Measurements from ENCODE around the gene COL10A1.

GRCh38 chr6:116175344-116175743 lies 49.4 kb upstream of the COL10A1 start:
- no peak for TF ChIP-seq POLR2AphosphoS5 (IDR thresholded peaks at IDR 0.05; ENCODE audit: low read depth)
- TF ChIP-seq, protein P1, sequence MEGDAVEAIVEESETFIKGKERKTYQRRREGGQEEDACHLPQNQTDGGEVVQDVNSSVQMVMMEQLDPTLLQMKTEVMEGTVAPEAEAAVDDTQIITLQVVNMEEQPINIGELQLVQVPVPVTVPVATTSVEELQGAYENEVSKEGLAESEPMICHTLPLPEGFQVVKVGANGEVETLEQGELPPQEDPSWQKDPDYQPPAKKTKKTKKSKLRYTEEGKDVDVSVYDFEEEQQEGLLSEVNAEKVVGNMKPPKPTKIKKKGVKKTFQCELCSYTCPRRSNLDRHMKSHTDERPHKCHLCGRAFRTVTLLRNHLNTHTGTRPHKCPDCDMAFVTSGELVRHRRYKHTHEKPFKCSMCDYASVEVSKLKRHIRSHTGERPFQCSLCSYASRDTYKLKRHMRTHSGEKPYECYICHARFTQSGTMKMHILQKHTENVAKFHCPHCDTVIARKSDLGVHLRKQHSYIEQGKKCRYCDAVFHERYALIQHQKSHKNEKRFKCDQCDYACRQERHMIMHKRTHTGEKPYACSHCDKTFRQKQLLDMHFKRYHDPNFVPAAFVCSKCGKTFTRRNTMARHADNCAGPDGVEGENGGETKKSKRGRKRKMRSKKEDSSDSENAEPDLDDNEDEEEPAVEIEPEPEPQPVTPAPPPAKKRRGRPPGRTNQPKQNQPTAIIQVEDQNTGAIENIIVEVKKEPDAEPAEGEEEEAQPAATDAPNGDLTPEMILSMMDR (conservative IDR thresholded peaks at IDR 0.05; ENCODE audit: low read depth in 2 of 2): no peak
- no peak for TF ChIP-seq EZH2 (IDR thresholded peaks at IDR 0.05; ENCODE audit: low read depth, unreplicated experiment)
- no peak for TF ChIP-seq EZH2phosphoT487 (IDR thresholded peaks at IDR 0.05; ENCODE audit: unreplicated experiment)
- TF ChIP-seq, protein P2, sequence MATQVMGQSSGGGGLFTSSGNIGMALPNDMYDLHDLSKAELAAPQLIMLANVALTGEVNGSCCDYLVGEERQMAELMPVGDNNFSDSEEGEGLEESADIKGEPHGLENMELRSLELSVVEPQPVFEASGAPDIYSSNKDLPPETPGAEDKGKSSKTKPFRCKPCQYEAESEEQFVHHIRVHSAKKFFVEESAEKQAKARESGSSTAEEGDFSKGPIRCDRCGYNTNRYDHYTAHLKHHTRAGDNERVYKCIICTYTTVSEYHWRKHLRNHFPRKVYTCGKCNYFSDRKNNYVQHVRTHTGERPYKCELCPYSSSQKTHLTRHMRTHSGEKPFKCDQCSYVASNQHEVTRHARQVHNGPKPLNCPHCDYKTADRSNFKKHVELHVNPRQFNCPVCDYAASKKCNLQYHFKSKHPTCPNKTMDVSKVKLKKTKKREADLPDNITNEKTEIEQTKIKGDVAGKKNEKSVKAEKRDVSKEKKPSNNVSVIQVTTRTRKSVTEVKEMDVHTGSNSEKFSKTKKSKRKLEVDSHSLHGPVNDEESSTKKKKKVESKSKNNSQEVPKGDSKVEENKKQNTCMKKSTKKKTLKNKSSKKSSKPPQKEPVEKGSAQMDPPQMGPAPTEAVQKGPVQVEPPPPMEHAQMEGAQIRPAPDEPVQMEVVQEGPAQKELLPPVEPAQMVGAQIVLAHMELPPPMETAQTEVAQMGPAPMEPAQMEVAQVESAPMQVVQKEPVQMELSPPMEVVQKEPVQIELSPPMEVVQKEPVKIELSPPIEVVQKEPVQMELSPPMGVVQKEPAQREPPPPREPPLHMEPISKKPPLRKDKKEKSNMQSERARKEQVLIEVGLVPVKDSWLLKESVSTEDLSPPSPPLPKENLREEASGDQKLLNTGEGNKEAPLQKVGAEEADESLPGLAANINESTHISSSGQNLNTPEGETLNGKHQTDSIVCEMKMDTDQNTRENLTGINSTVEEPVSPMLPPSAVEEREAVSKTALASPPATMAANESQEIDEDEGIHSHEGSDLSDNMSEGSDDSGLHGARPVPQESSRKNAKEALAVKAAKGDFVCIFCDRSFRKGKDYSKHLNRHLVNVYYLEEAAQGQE (IDR thresholded peaks at IDR 0.05; ENCODE audit: unreplicated experiment): no peak
- no peak for TF ChIP-seq JUNB (IDR thresholded peaks at IDR 0.05; ENCODE audit: unreplicated experiment)

All from GM23338 (cell line).